Activated B cell treated with CpG ODN at 0.5 μM for 24 hours (primary cell): ENCODE measurements around the gene CD5L. TPM values are rescaled to one million over a fixed set of nuclear protein-coding genes. Genes with fewer than 3 reads are reported as not detected.

ENCODE experiments used
- ATAC-seq: fragments of 200-7000 bp; cut with Tn5 transposase; one replicate; pipeline ENCODE4 v1.10.0; 2021; ENCODE audit warnings: low read depth, mild to moderate bottlenecking, moderate library complexity
- CTCF ChIA-PET: fragments of 350-600 bp; sonication (Branson Sonifier 250); formaldehyde crosslinking; loops from one replicate; lab custom pipeline; 2021; ENCODE audit warnings: antibody characterized with exemption; lab: Charles Lee
- POLR2A ChIA-PET: fragments of 350-600 bp; sonication (Branson Sonifier 250); formaldehyde crosslinking; loops from one replicate; lab custom pipeline; 2021; ENCODE audit warnings: antibody characterized with exemption; lab: Charles Lee
- DNase-seq: peaks from one replicate; pipeline ENCODE4 v3.0.0; 2022
- H3K27ac Mint-ChIP-seq: one replicate; pipeline ENCODE4 v1.8.0; 2020; ENCODE audit warnings: mixed read lengths
- H3K27me3 Mint-ChIP-seq: one replicate; pipeline ENCODE4 v1.8.0; 2021; ENCODE audit warnings: mixed read lengths
- H3K36me3 Mint-ChIP-seq: one replicate; pipeline ENCODE4 v1.8.0; 2021; ENCODE audit warnings: low read depth, mixed read lengths
- H3K4me1 Mint-ChIP-seq: one replicate; pipeline ENCODE4 v1.8.0; 2021; ENCODE audit warnings: mixed read lengths
- H3K4me3 Mint-ChIP-seq: one replicate; pipeline ENCODE4 v1.8.0; 2020; ENCODE audit warnings: mild to moderate bottlenecking, mixed read lengths
- H3K9me3 Mint-ChIP-seq: one replicate; pipeline ENCODE4 v1.8.0; 2020; ENCODE audit warnings: mixed read lengths
- intact Hi-C: fragments of 100-400 bp; cut with micrococcal nuclease; formaldehyde crosslinking; loops from one replicate; pipeline ENCODE4 v1.15.1; 2024
- total RNA-seq: library from RNA; stranded (reverse); gene quantifications from 2 replicates; pipeline ENCODE4 v1.2.3, GENCODE V29; 2022
- TF ChIP-seq, protein P1 (sequence below): fragments of 200-600 bp; IDR thresholded peaks from one replicate; pipeline ENCODE4 v1.8.0; 2022; ENCODE audit warnings: antibody characterized with exemption, mild to moderate bottlenecking

The CD5L gene
- total RNA-seq, 1 donor from 2014 or later, result 0.20 TPM

DNA sequence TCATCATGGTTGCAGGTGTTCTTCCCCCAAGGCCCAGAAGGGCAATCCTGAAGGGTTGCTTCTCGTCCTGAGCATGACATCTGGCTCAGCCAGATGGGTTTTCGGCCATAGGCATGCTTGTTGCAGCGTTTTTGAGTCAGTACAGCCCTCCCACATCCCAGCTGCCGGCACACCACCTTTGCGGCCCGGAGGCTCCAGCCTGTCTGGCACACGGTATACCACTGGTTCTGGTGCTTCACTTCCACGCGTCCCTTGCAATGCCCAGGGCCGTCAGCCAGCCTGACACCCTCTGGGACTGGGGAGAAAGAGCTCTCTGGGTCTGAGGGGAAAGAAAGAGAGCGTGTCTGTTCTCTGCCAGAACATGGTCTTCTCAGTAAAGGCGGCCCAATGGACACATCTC is 7.2 kb downstream of the CD5L start:
- H3K4me3 Mint-ChIP-seq, result no peak overlapping the region
- ChIA-PET CTCF (interaction anchor here (1.3 to 1.6 kb wide), 2 partner anchors 9 to 23 kb away, joined by 4 to 5 read pairs; no protein-coding TSS in a partner anchor), POLR2A (interaction anchor here (2.0 kb wide), 1 partner anchor 15 kb away, joined by 6 read pairs; the partner anchor contains the start of gene FCRL1)
- no peak for ATAC-seq
- no peaks in the 10 kb centered on the region for H3K27me3 Mint-ChIP-seq
- no peak overlapping the region for H3K27ac Mint-ChIP-seq
- peaks cover 53% of the 10 kb centered on the region for H3K4me1 Mint-ChIP-seq
- H3K9me3 Mint-ChIP-seq, result no peaks in the 10 kb centered on the region
- TF ChIP-seq, protein P1, sequence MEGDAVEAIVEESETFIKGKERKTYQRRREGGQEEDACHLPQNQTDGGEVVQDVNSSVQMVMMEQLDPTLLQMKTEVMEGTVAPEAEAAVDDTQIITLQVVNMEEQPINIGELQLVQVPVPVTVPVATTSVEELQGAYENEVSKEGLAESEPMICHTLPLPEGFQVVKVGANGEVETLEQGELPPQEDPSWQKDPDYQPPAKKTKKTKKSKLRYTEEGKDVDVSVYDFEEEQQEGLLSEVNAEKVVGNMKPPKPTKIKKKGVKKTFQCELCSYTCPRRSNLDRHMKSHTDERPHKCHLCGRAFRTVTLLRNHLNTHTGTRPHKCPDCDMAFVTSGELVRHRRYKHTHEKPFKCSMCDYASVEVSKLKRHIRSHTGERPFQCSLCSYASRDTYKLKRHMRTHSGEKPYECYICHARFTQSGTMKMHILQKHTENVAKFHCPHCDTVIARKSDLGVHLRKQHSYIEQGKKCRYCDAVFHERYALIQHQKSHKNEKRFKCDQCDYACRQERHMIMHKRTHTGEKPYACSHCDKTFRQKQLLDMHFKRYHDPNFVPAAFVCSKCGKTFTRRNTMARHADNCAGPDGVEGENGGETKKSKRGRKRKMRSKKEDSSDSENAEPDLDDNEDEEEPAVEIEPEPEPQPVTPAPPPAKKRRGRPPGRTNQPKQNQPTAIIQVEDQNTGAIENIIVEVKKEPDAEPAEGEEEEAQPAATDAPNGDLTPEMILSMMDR, result no peak
- intact Hi-C loops, result no loop called here
- no peak for DNase-seq
- no peaks in the 10 kb centered on the region for H3K36me3 Mint-ChIP-seq

GRCh38 chr1:157833145-157833544 is 8.5 kb downstream of the CD5L start:
- Mint-ChIP-seq H3K36me3 (no peaks in the 10 kb centered on the region), H3K4me1 (peaks cover 53% of the 10 kb centered on the region), H3K27me3 (no peaks in the 10 kb centered on the region), H3K27ac (peak overlapping the region; percentile 79), H3K9me3 (no peaks in the 10 kb centered on the region), H3K4me3 (peak overlapping the region; percentile 76)
- TF ChIP-seq, protein P1, result no peak
- CTCF ChIA-PET, result no interaction called here
- no peak for DNase-seq
- intact Hi-C loops, result loop anchor here (2.0 kb wide), 1 partner anchor 16 kb away; no protein-coding TSS in a partner anchor
- peak; percentile 64 for ATAC-seq
- POLR2A ChIA-PET, result interaction anchor here (1.8 kb wide), 1 partner anchor 16 kb away, joined by 4 read pairs; no protein-coding TSS in a partner anchor

DNA sequence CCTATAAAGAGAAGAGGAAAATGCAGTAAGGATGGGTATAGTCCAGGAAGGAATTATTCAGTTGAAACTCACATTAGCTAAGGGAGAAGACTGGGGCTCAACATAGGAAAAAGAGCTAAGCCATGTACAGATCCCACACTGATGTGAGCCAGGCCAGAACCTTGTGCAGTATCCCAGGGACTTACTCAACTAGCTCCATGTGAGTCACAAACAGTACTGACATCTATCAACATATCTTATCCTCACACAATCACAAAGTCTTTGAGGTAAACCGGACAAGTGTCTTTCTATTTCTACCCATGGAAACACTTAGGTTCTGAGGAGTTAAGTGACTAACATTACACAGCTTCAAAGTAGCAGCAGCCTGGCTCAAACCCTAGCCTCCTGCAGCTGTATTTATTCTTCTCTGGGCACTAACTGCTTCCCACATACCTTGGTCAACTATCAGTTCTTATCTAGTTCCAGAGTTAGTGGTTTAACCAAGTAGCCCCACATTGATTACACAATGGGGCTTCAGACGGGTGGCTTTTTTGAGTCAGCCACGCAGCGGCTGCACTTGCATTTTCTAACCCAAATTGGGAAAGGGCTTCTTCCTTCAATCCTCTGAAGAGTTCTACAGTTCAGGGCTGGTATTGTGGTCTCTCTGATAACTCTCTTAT is 9.5 kb downstream of the CD5L start:
- H3K27ac Mint-ChIP-seq, result no peak overlapping the region
- POLR2A ChIA-PET, result interaction anchor here (1.0 to 1.8 kb wide), 3 partner anchors 12 to 17 kb away, joined by 4 to 12 read pairs (median 4); partner anchors contain the start of gene FCRL1
- no peak for ATAC-seq

DNA sequence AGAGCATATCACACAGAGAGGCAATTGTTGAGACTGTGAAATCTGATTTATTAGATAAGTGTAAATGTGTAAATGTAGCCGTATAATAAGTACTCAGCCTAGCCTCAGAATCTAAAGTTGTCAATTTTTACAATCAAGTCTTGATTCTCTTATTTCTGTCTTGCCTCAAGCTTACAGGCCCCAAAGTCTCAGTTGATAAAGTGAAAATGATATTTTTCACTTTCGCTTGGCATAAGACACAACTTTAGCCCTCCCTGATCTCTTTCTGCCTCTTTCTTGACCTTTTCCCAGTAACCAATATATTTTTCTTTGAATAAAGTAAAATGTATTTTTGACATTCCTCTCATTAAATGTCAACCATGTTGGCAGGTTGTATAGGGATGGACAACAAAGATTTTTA is 10.7 kb downstream of the CD5L start:
- intact Hi-C loops, result loop anchor here (2.0 kb wide), 1 partner anchor 14 kb away; no protein-coding TSS in a partner anchor
- ChIA-PET CTCF (interaction anchor here (1.5 to 2.1 kb wide), 3 partner anchors 8 to 140 kb away, joined by 3 to 5 read pairs (median 4); no protein-coding TSS in a partner anchor), POLR2A (interaction anchor here (2.7 to 3.8 kb wide), 2 partner anchors 11 to 24 kb away, joined by 11 to 25 read pairs; partner anchors contain the start of gene FCRL1)
- ATAC-seq (no peak), DNase-seq (no peak)
- H3K4me1 Mint-ChIP-seq, result peaks cover 50% of the 10 kb centered on the region
- no peaks in the 10 kb centered on the region for H3K36me3 Mint-ChIP-seq
- TF ChIP-seq, protein P1, result no peak
- H3K9me3 Mint-ChIP-seq, result no peaks in the 10 kb centered on the region
- no peak overlapping the region for H3K4me3 Mint-ChIP-seq
- H3K27me3 Mint-ChIP-seq, result no peaks in the 10 kb centered on the region
- H3K27ac Mint-ChIP-seq, result peak overlapping the region; percentile 35

More for the DNA sequence above, 9.5 kb downstream of the CD5L start:
- Mint-ChIP-seq H3K9me3 (no peaks in the 10 kb centered on the region), H3K4me1 (peaks cover 50% of the 10 kb centered on the region), H3K4me3 (no peak overlapping the region), H3K36me3 (no peaks in the 10 kb centered on the region), H3K27me3 (no peaks in the 10 kb centered on the region)
- CTCF ChIA-PET, result interaction anchor here (0.6 to 1.5 kb wide), 3 partner anchors 9 to 30 kb away, joined by 3 to 4 read pairs (median 3); no protein-coding TSS in a partner anchor
- DNase-seq, result no peak
- TF ChIP-seq, protein P1, result no peak
- intact Hi-C loops, result loop anchor here (2.0 kb wide), 2 partner anchors 15 to 17 kb away; no protein-coding TSS in a partner anchor

DNA sequence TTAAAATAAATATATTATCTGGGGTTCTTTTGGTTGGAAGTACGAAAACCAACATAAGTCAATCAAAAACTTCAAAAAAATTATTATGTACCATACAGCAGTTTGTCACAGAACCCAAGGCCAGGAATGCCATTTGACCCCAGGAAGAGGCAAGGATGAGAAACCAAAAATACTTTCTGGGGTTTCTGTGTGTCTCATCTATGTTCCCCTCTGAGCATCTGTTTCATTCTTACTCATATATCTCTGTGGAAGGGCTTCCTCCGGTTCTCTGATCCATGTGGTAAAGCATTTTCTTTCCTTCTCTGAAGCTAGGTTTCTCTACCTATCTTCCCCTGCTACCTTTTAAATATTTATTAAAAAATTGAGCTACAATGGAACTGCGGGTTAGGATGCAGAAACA is 11.9 kb downstream of the CD5L start:
- POLR2A ChIA-PET, result interaction anchor here (0.8 to 3.8 kb wide), 8 partner anchors 9 to 263 kb away, joined by 3 to 25 read pairs (median 3); partner anchors contain the start of gene FCRL1
- Mint-ChIP-seq H3K27me3 (no peaks in the 10 kb centered on the region), H3K9me3 (no peaks in the 10 kb centered on the region), H3K4me1 (peaks cover 50% of the 10 kb centered on the region), H3K36me3 (no peaks in the 10 kb centered on the region), H3K27ac (no peak overlapping the region), H3K4me3 (no peak overlapping the region)
- CTCF ChIA-PET, result interaction anchor here (0.8 to 2.4 kb wide), 5 partner anchors 13 to 249 kb away, joined by 3 to 8 read pairs (median 5); partner anchors contain the start of gene CD5L
- intact Hi-C loops, result loop anchor here (1.0 to 2.0 kb wide), 2 partner anchors 9 to 13 kb away; partner anchors contain the start of gene FCRL1
- TF ChIP-seq, protein P1, result no peak
- peak; percentile 35 for ATAC-seq
- no peak for DNase-seq
